NCI-H1417 treated with DMSO at 0.1 percent for 48 hours (cell line): ENCODE data around the gene SCD5.

Experiments used
- DNase-seq: peaks from one replicate; lab custom pipeline; 2025; lab: John Stamatoyannopoulos, UW

The SCD5 gene

DNA sequence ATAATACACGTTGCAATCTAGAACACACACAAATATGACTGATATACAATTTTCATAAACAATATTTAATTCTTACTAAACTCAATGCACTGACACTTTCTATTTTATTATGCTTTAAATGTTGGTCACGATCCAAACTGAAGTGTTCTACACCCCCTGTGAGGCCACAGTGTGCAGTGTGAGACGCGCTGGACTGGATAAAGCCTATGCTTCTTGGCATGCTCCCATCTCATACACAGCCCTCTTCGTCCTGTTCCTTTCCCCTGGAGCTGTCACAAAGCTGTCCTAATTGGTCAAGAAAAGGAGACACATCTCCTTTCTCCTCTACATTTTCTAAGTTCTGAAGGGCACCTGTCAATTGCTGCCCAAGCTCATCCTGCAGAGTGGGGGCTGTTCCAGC, 72.0 kb downstream of the SCD5 start:
- no peak for DNase-seq

DNA sequence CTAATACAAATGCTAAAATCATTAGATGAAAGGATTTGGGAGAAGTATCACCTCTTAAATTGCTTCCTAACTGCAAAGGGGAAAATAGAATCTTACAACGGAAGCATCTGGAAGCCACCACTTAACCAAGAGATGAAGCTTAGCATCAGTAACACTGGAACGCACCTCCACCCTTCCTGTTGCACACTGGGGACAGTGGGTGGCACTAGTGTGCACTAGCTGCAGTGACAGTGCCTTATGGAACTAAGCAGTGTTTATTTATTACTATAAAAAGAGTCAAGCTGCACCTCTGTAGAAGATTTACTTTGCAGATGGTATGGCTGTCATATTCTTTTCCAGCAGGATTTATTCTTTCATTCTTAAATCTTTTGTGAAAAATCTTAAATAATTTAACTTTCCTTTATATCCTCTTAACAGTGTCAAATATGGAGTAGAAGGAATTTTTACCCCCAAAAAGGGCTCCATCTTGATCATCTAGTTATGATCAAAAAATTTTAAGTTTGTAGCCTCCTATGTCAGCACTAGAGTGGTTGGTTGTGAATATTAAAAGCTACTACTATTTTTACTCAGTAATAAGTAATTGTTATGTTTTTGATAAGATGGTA, 76.7 kb downstream of the SCD5 start:
- no peak for DNase-seq

DNA sequence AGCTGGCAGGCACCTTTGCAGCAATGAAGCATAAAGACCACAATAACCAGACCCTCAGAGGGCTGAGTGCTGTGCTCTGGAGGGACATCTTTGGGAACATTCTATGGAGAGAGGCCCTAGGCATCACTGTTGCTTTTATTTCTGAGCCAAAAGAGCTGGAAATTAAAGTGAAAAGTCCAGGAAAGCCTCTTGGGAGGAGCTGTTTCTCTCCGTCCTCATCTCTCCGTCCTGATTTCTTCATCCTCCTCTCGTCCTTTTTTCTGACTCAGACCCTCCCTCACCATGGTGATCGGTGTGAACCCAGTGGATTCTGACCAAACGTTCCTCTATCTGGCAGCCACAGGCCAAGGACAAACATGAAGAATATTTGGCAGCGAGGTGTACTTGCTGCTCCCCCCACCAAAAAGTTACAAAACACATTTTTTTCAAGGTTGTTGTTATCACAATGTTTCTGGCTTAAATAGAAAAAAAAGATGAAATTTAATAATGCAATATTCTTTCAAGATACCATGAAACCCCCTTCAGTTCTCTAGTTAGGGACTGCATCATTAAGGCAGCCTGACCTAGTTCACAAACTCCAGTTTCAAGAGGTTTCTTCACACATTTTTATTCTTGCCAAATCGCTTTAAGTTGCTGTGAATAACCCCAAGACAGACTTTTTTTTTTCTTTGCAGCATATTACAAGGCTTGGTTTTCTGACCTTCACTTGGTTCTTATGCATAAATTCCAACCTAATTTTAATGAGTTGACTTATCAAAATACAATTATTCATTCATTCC, 80.2 kb downstream of the SCD5 start:
- no peak for DNase-seq

DNA sequence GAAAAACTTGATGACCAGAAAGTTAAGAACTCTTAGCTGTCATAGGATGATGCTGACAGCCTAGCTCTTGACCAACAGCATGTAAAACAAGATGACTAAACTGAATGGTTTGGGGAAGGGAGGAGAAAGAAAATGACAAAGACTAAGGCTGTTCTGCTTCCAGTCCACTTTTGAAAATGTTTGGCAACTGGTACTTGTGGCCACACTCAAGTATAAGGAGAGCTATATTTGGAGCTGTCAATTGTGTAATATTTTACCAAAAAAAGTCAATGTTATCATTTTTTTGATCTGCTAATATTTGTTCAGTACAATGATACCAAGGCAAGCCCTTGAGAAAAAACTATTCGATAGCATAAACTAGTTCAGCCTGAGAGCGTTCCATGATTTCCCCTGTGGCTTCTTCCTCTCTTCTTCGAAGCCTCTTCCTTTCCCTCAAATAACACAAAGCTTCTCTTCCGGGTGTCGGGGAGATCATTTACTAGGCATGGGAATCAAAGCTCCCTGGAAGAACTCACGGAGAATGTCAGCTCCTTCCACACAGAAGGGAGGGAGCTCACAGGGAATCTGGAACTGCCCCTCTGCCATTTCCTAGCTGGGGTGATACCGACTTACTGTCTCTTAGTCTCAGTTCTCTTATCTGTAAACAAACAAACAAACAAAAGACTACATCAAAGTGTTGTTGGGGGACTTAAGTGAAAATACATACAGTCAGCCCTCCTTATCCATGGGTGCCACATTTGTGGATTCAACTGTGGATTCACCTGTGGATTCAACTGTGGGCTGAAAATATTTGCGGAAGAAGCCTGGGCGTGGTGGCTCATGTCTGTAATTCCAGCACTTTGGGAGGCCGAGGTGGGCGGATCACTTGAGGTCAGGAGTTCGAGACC, 82.6 kb downstream of the SCD5 start:
- no peak for DNase-seq

DNA sequence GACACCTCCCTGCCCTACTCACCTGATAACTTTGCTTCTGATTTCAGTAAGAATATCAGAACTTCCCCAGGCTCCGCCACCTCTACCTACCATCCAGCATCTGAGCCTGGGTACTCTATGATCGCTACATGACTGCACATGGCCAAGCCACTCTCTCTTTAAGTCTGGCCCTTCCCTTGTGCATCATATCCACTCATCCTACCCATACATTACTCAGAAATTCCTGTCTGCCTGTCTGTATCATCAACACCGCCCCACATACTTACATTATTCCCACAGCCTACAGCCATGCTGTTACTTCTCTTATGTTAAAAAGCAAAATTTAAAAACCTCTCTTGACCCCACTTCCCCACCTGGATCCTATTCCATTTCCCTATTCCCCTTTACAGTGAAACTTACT, 84.7 kb downstream of the SCD5 start:
- DNase-seq, result no peak

DNA sequence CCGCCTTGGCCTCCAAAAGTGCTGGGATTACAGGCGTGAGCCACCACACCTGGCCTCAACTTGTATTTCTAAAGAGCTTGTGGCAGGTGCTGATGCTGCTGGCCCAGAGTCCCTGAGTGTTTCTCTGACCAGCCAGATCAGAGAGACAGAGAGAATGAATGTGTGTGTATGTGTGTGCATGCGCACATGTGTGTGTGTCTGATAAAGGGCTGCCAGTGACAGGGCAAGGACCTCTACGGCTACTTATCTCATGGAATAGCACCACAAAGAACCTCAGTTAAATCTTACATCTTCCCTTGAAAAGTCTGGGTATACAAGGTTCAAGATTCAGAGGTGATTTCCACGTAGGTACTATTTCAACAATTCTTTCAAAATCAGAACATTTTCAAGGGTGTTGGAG, 86.0 kb downstream of the SCD5 start:
- DNase-seq, result no peak

DNA sequence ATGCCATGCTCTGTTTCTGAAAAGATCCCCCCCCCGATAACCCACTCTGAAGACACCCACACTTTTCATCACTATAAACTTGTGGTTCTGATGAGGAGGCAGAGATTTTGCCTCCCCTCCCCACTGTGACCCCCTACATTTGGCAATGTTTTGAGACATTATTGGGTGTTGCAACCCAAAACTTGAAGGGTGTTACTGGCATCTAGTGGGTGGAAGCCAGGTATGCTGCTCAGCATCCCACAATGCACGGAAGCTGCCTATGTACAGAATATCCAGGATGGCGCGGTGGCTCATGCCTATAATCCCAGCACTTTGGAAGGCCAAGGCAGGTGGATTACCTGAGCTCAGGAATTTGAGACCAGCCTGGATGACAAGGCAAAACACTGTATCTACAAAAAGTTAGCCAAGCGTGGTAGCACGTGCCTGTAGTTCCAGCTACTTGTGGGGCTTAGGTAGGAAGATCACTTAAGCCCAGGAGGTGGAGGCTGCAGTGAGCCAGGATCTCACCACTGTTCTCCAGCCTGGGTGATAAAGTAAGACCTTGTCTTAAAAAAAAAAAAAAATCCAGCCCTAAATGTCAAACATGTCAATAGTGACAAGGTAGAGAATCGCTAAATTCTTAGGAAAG, 87.3 kb downstream of the SCD5 start:
- DNase-seq, result no peak

DNA sequence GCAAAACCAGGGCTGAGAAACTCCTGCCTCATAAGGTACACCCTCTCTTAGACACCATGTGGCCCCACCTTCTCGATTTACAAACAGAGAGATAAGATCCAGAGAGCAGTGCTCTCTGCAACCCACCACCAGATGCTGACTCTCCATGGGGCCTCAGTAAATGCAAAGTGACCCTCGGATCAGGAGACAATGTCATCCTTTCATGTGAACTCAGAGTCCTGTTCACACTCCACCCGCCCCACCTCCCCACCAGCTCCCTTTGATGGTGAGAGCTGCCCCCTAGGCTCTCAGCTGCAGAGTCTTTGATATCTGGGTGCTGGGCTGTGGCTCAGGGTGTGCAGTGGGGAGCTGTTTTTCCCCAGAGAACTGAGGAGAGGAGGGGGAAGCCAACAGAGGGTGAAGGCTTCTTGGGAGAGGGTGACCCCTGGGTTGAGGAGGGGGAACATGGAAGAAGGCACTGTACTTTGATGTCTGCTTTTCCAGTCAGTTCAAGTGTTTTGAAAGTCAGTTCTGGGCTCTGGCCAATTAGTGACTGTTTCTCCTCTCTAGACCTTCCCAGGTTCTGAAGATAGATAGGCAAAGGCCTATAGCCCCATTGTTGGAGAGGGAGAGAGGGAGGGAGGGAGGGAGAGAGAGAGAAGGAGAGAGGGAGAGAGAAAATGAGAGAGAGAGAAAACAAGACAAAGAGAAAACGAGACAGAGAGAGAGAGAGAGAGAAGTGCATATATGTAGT, 88.2 kb downstream of the SCD5 start:
- DNase-seq, result no peak

DNA sequence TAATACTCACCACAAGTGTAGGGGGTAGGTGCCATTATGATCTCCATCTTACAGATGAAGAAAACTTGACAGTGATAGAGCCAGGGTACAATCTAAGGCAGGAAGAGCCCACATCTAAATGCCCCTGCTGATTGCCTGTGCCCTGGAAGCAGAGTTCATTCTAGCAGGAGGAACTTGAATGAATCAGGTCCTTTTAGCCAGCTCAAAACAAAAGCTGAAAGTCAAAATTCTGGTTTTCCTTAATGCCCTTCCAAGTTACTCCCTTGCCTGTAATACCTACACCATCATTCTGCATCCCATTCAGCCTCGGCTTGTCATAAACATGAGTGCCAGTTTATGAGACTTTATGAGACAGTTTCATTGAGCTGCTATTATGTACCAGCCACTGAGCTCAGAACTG, 89.6 kb downstream of the SCD5 start:
- DNase-seq, result no peak

DNA sequence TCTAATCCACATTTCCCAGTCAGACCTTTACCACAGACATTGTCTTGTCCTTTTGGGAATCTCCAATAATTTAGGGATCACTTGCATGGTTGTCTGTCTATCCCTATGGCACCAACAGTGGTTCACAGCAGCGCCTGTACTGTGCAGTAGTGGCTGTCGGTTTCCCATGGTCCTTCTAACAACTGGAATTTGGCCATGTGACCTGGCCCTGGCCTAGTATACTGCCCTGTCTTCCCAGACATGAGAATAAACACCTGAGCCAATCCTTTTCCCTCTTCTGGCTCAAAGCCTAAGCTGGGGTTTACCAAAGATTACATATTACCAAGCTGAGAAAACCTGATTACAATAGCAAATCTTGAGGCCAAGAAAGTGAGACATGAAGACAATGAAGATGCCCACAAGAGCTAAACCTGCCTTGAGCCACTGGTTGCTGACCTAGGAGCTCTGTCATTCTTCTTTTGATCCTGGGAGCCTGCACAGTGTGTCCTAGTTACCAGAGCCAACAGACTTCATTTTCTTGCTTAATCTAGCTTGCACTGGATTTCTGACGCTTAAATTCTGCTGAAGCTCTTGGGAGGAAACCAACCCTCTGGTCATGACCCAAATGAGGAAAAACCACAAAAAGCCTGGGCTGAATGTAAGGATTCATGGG, 92.1 kb downstream of the SCD5 start:
- DNase-seq, result no peak

DNA sequence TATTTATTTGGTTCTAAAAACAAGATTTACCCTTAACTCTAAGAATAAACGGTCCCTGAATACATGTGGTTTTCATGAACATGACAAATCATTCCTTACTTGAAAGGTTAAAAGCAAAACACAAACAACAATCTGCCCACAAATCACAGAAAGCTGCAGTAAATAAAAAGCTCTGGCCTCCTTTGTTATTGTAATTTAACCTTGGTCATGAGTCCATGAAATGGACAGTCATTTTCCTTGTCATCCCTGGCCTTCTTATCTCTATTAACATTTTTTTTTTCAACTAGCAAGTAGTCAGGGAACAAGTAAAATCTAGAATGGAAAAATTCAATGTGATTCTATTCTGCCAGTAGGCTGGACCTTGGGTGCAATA, 92.7 kb downstream of the SCD5 start:
- DNase-seq, result no peak

DNA sequence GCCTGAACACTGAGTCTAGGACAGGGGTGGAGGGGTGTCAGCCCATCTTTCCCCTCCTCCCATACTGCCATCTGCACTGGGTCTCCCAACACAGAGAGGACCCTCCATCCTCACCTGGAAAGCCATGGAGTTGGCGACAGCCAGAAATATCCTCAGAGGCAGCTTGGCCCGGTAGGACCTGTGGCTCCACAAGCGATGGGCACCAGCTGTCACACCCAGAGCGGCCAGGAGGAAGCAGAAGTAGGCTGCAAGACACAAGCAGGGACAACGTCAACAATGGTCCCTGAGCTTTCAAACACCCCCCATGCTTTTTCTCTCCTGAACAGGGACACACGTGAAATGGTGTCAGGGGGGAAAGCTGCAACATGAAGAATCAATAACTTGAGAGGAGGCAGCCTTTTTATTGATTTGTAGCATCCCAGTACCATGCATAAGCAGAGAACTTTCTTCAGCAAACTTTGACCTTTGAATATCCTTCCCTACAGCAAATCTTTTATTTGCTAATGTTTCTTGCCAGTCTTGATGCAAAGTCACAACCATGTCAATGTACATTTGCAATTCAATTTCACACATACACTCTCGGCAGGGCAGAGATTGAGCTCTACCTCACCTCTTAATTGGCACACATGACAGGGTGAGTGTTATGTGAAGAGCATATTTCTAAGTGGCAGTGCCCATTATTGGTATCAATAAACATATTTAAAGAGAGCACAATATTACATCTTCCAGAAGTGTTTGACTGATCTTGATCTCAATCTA, 93.2 kb downstream of the SCD5 start:
- DNase-seq, result no peak

DNA sequence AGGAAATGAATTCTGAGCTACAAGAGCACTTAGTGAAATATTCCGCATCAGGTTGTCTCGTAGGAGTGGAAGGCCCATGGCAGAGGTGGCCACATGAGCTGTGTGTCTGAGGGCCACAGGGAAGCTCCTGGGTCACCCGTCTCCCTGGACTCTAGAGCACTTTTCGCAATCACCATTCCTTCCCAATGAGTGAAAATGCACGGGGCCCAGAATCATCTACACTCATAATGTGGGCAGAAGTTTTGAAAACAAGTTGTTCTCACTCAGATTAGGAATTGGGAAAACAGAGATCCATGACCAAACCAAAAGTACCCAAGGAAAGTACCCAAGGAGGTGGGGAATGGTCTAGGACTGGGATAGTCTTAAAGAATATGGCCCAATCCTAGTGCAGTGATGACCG, 94.4 kb downstream of the SCD5 start:
- DNase-seq, result no peak

DNA sequence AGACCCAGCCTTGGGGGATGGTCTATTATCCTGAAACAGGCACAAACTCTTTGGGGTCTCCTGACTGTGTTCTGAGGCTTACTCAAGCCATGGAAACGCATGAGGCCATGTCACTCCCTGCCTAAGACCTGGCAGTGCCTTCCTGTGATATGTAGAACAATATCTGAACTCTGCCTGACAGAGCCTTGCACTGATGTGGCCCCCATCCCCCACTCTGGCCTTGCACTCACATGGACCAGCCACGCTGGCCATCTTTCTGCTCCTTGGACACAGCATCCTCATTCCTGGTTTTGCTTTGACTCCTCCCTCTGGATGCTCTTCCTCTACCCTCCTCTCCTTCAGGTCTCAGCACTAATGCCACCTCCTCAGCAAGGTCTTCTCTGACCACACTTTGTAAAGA, 100.2 kb downstream of the SCD5 start:
- no peak for DNase-seq

DNA sequence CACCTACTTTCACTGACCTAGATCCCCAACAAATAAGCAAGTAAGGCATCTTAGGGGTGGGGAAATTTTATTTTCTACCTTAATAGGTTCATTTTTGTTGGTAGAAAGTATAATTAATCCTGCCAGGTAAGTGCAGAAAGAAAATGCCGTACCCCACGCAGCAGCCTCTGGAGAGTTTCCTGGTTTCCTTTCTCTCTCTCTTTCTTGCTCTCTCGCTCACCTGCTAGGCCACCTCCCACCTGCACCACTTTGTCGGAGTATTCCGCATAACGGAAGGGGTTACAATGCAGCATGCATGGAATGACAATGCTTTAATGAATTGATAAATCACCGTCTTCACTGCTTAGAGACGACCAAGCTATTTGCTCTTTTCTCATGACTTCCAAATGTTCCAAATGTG, 101.0 kb downstream of the SCD5 start:
- DNase-seq, result no peak

DNA sequence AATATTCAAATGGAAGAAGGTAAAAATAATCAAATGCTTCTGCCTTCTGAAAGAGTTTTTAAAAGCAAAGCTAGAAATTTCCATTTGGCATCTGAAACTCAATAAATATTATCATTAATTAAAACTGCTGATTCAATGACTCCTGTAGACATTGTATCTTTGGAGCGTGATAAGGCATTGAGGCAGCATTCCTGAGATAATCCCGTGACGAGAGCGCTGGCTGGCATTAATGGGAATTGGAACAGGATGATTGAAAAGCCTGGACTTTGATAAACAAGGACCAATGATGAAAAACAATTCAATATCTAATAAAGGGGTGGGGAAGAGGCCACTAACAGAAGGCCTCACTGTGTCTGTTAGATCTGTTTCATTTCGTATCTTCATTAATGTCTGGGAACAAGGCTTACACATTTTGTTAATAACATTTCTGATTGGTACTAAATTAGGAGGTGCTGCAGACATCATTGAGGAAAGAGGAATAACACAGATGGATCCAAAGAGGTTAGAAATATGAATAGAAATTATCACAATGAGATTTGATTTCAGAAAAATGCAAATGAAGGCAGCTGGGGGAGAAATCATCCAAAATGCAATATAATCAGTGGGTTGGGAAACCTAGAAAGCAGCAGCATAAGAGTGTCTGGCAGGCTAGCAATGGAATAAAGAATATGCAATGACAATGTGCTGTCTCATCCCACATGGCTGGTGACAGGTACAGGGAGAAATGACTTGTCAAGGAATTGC, 102.3 kb downstream of the SCD5 start:
- DNase-seq, result no peak

DNA sequence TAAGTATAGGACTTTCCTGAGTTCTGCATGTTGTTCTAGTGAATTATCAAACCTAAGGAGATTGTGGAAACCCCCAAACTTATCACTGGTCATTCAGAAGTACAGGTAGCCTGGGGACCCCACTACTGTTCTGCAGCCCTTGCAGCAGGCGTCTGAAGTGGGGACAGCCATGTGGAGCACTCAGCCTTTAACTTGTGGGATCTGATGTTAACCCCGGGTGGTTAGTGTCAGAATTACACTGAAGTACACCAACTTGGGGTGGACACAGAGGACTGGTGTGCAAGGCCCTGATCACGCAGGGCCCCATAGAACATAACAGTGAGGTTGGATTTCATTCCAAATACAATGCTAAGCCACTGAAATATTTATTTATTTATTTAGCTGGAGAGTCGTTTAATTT, 103.7 kb downstream of the SCD5 start:
- no peak for DNase-seq

DNA sequence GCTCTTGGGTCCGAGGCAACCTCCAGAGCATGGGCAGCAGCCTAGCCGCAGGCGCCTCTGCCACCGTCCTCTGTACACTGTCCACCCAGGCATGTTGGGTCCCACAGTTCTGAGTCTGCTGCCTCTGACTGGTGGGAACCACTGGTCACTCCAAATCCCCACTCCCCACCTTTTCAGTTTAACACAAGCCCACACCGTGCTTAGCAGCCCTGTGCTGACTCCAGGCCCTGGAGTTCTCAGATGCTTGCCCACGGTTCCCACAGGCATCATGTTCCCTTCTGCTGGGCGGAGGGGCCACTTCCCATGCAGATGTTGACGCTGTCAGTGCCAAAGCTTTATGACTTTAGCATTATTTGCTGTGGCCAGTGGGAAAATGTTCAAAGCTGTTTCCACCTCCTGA, 104.5 kb downstream of the SCD5 start:
- DNase-seq, result no peak

DNA sequence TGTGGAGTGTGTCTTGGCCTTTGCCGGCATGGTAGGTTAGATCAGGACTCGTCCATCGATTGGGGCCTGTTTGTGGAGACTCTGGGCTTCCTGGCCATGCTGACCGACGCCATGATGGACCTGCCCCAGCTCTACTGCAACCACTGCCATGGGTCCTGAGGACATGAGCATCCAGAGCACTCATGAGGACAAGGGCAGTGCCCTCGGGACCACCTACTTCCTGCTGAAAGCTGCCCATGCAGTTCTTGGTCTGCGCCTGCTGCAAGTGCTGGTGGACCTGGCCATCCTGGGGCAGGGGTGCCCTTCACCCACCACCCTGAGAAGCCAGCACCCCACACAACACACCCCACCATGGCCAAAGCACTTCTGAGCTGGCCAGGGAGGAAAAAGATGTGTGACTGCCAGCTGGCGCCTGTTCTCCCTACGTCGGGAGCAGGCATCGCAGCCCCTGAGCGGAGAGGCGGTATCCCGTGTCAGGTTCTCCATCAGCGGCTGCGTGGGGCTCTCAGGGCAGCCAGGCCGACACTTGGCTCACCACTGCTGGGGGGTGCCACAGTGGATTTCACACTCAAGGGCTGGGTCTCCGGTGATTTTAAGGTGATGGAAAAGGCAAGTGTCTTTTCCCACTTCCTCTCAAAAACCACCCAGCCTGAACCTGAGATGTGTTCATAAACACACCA, 106.4 kb downstream of the SCD5 start:
- DNase-seq, result no peak
